ENCODE measurements around the gene AGTPBP1. TPM values are rescaled to one million over a fixed set of nuclear protein-coding genes. Genes with fewer than 3 reads are reported as not detected.

The AGTPBP1 gene
- total RNA-seq, 4 donors from 2014 or later, result 3.7 to 18.1 (median 11.4) TPM

DNA sequence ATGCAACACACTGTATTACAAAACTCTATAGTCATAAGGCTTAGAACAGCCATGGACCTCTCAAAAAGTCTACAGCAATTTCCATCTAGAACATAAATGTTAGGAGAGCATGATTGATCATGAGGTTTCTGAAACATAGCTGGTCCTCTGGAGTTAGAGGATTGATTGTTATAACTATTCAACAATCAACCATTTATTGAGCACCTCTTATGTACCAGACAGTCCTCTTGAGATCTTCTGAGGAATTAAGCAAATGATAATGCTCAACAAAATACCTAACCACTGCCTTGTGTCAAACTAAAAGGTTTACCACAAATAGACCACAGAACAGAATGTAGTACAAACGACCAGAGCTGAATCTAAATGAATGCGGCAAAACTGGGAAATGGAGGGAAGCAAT, 3.4 kb upstream of the AGTPBP1 start:
- no peak for TF ChIP-seq CTCF (IDR thresholded peaks at IDR 0.05)
- TF ChIP-seq POLR2A (IDR thresholded peaks at IDR 0.05), result no peak
- DNase-seq, result no peak
- 88 to 93% methylated on average over 2 of the region's 2 CpGs for WGBS, 2 donors

DNA sequence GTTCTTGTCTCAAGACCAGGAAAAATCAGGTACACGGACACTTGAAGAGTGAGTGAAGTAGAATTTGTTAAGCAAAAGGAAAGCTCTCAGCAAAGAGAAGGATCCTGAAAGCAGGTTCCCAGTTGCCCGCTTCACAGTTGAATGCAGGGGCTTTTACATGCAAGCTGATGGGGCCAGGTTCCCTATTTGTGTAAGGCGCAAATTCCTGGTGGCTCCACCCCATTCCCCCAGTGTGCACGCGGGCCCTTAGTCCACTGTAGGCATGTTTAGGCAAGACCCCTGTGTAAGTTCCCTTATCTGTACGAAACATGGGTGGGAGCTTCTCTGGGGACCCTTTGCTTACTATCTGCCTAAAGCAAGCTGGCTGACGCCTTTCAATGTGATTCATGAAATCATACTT, 2.7 kb upstream of the AGTPBP1 start:
- intact Hi-C loops (cut with DNase I), result no loop called here
- Histone ChIP-seq H3K4me3 (no peak overlapping the region), H3K9me3 (no peaks in the 10 kb centered on the region), H3K27ac (no peak overlapping the region), H3K36me3 (no peaks in the 10 kb centered on the region), H3K27me3 (peaks cover 0 to 13% (median 0%) of the 10 kb centered on the region in 4 donors), H3K4me1 (peaks cover 0 to 28% (median 8%) of the 10 kb centered on the region in 3 donors)
- WGBS, 2 donors, result 79 to 83% methylated on average over 7 of the region's 7 CpGs
- TF ChIP-seq POLR2A (IDR thresholded peaks at IDR 0.05), result no peak
- no peak for TF ChIP-seq CTCF (IDR thresholded peaks at IDR 0.05)
- DNase-seq, result no peak

More for the DNA sequence above, 3.4 kb upstream of the AGTPBP1 start:
- Histone ChIP-seq H3K9me3 (no peaks in the 10 kb centered on the region), H3K36me3 (no peaks in the 10 kb centered on the region), H3K27ac (no peak overlapping the region), H3K27me3 (peaks cover 0 to 13% (median 0%) of the 10 kb centered on the region in 4 donors), H3K4me1 (peaks cover 0 to 23% (median 8%) of the 10 kb centered on the region in 3 donors), H3K4me3 (no peak overlapping the region)
- intact Hi-C loops (cut with DNase I), result no loop called here

DNA sequence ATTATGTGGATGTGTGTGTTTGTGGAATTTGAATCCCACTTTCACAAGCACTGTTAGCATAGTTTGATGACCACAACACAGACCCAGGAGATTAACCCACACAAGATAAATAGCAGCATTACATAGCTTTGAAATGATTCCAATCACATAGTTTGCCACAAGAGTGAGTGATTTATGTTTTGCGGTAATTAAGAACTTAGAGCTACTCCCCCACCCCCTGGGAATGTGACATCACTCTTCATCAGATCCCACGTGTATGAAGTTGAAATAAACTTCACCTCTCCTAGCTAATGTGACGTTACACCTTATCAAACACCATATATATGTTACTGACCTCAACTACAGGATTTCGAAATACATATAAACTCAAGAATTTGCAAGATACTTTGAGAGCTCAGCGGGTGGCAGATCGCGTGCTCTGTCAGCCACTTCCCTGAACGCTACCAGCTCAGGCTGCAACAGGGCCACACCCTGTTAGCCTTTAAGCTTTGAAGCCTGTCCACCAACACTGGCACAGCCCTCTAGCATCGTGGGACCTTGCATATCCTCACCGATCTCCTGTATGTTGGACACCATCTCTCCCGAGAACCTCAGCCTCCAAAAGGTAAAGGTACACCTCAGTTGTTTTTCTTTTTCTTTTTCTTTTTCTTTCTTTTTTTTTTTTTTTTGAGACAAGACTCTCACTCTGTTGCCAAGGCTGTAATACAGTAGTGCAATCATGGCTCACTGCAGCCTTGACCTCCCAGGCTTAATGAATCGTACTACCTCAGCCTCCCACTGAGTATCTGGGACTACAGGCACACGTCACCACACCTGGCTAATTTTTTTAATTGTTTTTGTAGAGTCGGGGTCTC, 1.7 kb upstream of the AGTPBP1 start:
- peaks cover 0 to 13% (median 0%) of the 10 kb centered on the region in 4 donors for H3K27me3 ChIP-seq
- TF ChIP-seq POLR2A (IDR thresholded peaks at IDR 0.05) (no peak), CTCF (IDR thresholded peaks at IDR 0.05) (no peak)
- H3K4me3 ChIP-seq, result no peak overlapping the region
- peaks cover 0 to 28% (median 8%) of the 10 kb centered on the region in 3 donors for H3K4me1 ChIP-seq
- no peaks in the 10 kb centered on the region for H3K36me3 ChIP-seq
- intact Hi-C loops (cut with DNase I), result no loop called here
- no peaks in the 10 kb centered on the region for H3K9me3 ChIP-seq
- no peak overlapping the region for H3K27ac ChIP-seq
- WGBS, 2 donors, result 50 to 56% methylated on average over 14 of the region's 14 CpGs
- no peak for DNase-seq

GRCh38 chr9:85742597-85742936, 813 bp upstream of the AGTPBP1 start:
- intact Hi-C loops (cut with DNase I), result no loop called here
- peaks cover 0 to 13% (median 0%) of the 10 kb centered on the region in 4 donors for H3K27me3 ChIP-seq
- peak overlapping the region; percentile 87 to 93 (median 91) for H3K27ac ChIP-seq
- peaks cover 0 to 28% (median 8%) of the 10 kb centered on the region in 3 donors for H3K4me1 ChIP-seq
- WGBS, 2 donors, result 1 to 3% methylated on average over 4 of the region's 4 CpGs
- TF ChIP-seq CTCF (IDR thresholded peaks at IDR 0.05) (peak in 1 of 6 experiments; percentile 2), POLR2A (IDR thresholded peaks at IDR 0.05) (no peak)
- H3K4me3 ChIP-seq, result peak overlapping the region; percentile 75 to 94 (median 86)
- H3K9me3 ChIP-seq, result no peaks in the 10 kb centered on the region
- DNase-seq, result no peak
- no peaks in the 10 kb centered on the region for H3K36me3 ChIP-seq

- Histone ChIP-seq H3K27ac (peak overlapping the region; percentile 87 to 93 (median 92)), H3K4me3 (peak overlapping the region; percentile 75 to 94 (median 86)), H3K36me3 (no peaks in the 10 kb centered on the region), H3K27me3 (peaks cover 0 to 13% (median 0%) of the 10 kb centered on the region in 4 donors), H3K9me3 (no peaks in the 10 kb centered on the region), H3K4me1 (peaks cover 0 to 28% (median 8%) of the 10 kb centered on the region in 3 donors)
- intact Hi-C loops (cut with DNase I), result no loop called here
- no peak for DNase-seq
- 0% methylated on average over 3 to 8 of the region's 75 CpGs for WGBS, 2 donors
- TF ChIP-seq POLR2A (IDR thresholded peaks at IDR 0.05) (no peak), CTCF (IDR thresholded peaks at IDR 0.05) (no peak)
Measured at GRCh38 chr9:85741095-85741874, 469 bp downstream of the AGTPBP1 start.
